ENCODE results near the gene PARD3. TPM values are rescaled to one million over a fixed set of nuclear protein-coding genes. Genes with fewer than 3 reads are reported as not detected.

Gene PARD3
- total and polyA plus RNA-seq, 2 donors (not counting 3 experiments of a cell fraction or from before 2014, with no cell fraction given), result 7.3 to 24.1 TPM

DNA sequence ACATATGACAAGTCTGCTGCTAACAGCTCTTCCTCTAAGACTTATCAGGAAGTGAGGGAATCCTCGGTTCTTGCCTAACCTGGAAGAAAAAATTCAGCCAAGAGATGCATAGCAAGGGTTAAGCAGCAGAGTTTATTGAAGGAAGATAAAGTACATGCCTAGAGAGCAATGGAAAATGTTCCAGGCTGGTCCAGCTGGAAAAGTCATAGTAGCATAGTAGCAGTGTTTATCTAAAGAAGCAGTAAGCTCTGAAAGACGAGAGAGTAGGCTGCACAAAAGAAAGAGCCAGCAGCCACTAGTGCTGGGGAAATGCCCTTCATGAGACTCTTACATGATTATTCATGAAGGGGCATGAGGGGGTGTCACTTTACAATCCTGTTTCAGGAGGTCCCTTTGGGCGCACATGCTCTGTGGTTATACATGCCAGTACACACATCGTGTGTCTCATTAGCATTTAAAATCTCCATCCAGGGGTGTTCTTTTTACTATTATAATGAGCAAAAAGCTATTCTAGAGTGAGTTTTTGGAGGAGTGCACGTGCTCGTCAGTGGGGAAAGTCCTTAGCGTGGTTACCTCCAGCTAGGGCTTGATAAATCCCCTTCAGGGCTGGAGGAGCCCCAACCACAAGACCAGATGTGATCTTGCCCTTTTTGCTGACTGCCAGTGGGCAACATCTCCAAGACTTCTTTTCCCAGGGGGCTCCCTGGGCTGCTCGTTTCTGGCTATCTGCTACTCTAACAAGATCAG, 716.1 kb downstream of the PARD3 start:
- Histone ChIP-seq H3K79me2 (ENCODE audit: control insufficient read depth, insufficient read depth, low read length) (no peaks in the 10 kb centered on the region), H3K9me1 (replicated peaks; ENCODE audit: control insufficient read depth, extremely low read depth, insufficient read depth, low read length) (no peaks in the 10 kb centered on the region), H3K4me2 (ENCODE audit: insufficient read depth, low read length) (no peak overlapping the region), H3K36me3 (ENCODE audit: control insufficient read depth in 2 of 2, extremely low read depth in 1 of 2, insufficient read depth in 2 of 2, low read length in 2 of 2) (no peaks in the 10 kb centered on the region), H2AFZ (ENCODE audit: low read depth, low read length) (no peak overlapping the region), H3K9ac (replicated peaks; ENCODE audit: extremely low read depth, insufficient read depth, low read length) (no peak overlapping the region), H3K27me3 (ENCODE audit: control insufficient read depth in 2 of 2, insufficient read depth in 2 of 2, low read length in 2 of 2) (peaks cover 0 to 2% of the 10 kb centered on the region in 2 experiments), H3K4me1 (ENCODE audit: control insufficient read depth, extremely low read depth, insufficient read depth, low read length) (no peaks in the 10 kb centered on the region), H3K4me3 (replicated peaks in 1 of 3; ENCODE audit: insufficient read depth in 1 of 3, low read depth in 1 of 3, low read length in 3 of 3) (no peak overlapping the region), H3K27ac (ENCODE audit: insufficient read depth, low read depth, low read length) (no peak overlapping the region), H3K9me3 (replicated peaks; ENCODE audit: control insufficient read depth, insufficient read depth, low read length) (no peaks in the 10 kb centered on the region), H4K20me1 (replicated peaks; ENCODE audit: control insufficient read depth, extremely low read depth, insufficient read depth, low read length) (no peaks in the 10 kb centered on the region)
- dilution Hi-C loops (cut with MboI; ENCODE audit: extremely low pct_ligation_motif_present, low sequenced_read_pairs) (no loop called here), intact Hi-C loops (cut with micrococcal nuclease) (no loop called here)
- no peak for FAIRE-seq
- TF ChIP-seq MYC (IDR thresholded peaks at IDR 0.05; ENCODE audit: low read depth, low read length), result no peak
- no peak for TF ChIP-seq POLR2A (IDR thresholded peaks at IDR 0.05; ENCODE audit: low read depth, low read length)
- no peak for TF ChIP-seq POLR2AphosphoS5 (IDR thresholded peaks at IDR 0.05; ENCODE audit: insufficient read depth, low read depth, low read length)
- no peak for TF ChIP-seq GATA2 (IDR thresholded peaks at IDR 0.05; ENCODE audit: insufficient read depth, insufficient read length, low read depth, low read length)
- TF ChIP-seq EZH2 (IDR thresholded peaks at IDR 0.05; ENCODE audit: borderline replicate concordance, low read depth, low read length, severe bottlenecking), result no peak
- TF ChIP-seq, protein P1, sequence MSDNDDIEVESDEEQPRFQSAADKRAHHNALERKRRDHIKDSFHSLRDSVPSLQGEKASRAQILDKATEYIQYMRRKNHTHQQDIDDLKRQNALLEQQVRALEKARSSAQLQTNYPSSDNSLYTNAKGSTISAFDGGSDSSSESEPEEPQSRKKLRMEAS (IDR thresholded peaks at IDR 0.05; ENCODE audit: insufficient read depth, insufficient read length), result no peak
- no peak for TF ChIP-seq FOS (IDR thresholded peaks at IDR 0.05; ENCODE audit: borderline replicate concordance, insufficient read depth, low read length)
- TF ChIP-seq JUN (IDR thresholded peaks at IDR 0.05; ENCODE audit: borderline replicate concordance, insufficient read depth, insufficient read length, low read depth), result no peak
- TF ChIP-seq CTCF (IDR thresholded peaks at IDR 0.05; ENCODE audit: extremely low read depth in 1 of 2, insufficient read depth in 1 of 2, low read depth in 1 of 2, low read length in 2 of 2), result no peak
- POLR2A ChIA-PET, result no interaction called here
- CTCF ChIA-PET, result interaction anchor here (1.1 kb wide), 1 partner anchor 9 kb away, joined by 3 read pairs; no protein-coding TSS in a partner anchor
- BruUV-seq (replicated peaks), result no TSS peak
- no peak for DNase-seq (ENCODE audit: low read depth, low spot score)
